GM12875 (cell line): ENCODE results near the gene ADAMTSL3.
A peak's percentile ranks its signal among the peaks of the same experiment; 100 is the strongest.
"Not testable (repeated sequence)": the region's sequence is repeated elsewhere in the genome, so short reads cannot be mapped to it uniquely, and the experiment has no call there.

Experiments used
- H3K4me3 ChIP-seq: one replicate; pipeline ENCODE4 v1.5.1; 2011; ENCODE audit warnings: low read depth, low read length, control low read depth
- TF ChIP-seq, protein P1 (sequence below): IDR thresholded peaks from 2 replicates; pipeline ENCODE4 v1.5.1; 2011; ENCODE audit warnings: low read depth, mild to moderate bottlenecking, control low read depth, inconsistent platforms, low read length, moderate library complexity, borderline replicate concordance; ENCODE audit not compliant: insufficient read depth

The ADAMTSL3 gene

GRCh38 chr15:83959477-83959876 is 305.6 kb downstream of the ADAMTSL3 start:
- no peak overlapping the region for H3K4me3 ChIP-seq
- TF ChIP-seq, protein P1, sequence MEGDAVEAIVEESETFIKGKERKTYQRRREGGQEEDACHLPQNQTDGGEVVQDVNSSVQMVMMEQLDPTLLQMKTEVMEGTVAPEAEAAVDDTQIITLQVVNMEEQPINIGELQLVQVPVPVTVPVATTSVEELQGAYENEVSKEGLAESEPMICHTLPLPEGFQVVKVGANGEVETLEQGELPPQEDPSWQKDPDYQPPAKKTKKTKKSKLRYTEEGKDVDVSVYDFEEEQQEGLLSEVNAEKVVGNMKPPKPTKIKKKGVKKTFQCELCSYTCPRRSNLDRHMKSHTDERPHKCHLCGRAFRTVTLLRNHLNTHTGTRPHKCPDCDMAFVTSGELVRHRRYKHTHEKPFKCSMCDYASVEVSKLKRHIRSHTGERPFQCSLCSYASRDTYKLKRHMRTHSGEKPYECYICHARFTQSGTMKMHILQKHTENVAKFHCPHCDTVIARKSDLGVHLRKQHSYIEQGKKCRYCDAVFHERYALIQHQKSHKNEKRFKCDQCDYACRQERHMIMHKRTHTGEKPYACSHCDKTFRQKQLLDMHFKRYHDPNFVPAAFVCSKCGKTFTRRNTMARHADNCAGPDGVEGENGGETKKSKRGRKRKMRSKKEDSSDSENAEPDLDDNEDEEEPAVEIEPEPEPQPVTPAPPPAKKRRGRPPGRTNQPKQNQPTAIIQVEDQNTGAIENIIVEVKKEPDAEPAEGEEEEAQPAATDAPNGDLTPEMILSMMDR, result no peak

- TF ChIP-seq, protein P1, result no peak
- no peak overlapping the region for H3K4me3 ChIP-seq
These were observed 306.4 kb downstream of the ADAMTSL3 start for GRCh38 chr15:83960192-83960829.

DNA sequence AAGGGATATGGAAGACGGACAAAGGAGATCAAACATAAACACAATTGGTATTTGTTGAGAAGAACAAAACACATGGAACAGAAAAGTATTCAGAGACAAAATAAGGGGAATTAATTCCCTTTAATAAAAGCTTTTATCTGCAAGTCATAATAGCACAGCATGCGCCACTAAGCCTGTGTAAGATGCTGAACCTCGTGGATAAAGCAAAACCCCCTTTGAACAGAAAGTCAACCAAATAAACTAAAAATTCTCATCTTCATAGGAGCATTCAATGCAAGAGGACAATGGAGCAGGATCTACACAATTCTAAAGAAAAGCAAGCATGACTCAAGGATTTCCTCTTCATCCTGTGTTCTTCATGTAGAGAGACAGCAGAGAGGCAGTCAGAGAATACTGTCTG is 307.4 kb downstream of the ADAMTSL3 start:
- TF ChIP-seq, protein P1, result no peak
- no peak overlapping the region for H3K4me3 ChIP-seq

GRCh38 chr15:83964967-83965366 is 311.0 kb downstream of the ADAMTSL3 start:
- not testable (repeated sequence) for H3K4me3 ChIP-seq

DNA sequence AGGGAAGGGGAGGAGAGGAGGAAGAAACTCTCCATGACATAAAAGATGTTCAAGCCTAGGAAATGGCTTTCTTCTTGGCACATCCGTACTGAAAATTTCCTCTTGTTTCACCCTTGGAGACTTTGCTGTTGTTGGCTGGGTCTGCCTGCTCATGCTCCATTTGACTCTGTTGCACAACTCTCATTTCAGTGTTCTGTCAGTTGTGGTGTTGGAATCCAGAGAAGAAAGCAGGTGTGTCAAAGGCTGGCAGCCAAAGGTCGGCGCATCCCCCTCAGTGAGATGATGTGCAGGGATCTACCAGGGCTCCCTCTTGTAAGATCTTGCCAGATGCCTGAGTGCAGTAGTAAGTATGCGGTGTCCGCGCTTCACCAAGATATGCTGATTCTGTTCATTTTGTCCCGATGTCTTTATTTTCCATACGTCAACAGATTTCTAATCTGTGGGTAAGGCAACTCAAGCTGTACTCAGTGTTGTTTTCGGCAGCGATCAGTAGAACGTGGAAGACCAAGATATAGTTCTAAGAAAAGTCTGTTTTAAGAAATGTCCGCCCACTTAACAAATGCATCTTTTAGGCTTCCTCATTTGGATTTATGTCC is 316.5 kb downstream of the ADAMTSL3 start:
- TF ChIP-seq, protein P1, result no peak
- no peak overlapping the region for H3K4me3 ChIP-seq

DNA sequence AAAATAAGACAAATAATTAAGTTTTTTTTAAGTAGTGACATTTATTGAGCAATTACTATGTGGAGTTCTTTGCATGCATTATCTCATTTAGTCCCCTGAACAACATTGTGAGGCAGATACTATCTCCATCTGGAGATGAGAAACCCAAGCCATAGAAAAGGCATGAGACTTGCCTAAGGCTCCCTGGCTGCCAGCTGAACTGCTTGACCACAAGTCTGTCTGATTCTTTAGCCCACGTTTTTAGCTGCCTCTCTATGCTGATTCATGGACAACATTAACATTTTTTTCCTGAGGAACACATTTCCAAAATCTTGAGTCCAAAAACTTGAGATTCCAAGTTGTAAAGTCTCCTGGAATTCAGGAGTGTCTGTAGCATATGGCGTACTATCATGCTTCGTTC is 318.1 kb downstream of the ADAMTSL3 start:
- TF ChIP-seq, protein P1, result no peak
- H3K4me3 ChIP-seq, result no peak overlapping the region

DNA sequence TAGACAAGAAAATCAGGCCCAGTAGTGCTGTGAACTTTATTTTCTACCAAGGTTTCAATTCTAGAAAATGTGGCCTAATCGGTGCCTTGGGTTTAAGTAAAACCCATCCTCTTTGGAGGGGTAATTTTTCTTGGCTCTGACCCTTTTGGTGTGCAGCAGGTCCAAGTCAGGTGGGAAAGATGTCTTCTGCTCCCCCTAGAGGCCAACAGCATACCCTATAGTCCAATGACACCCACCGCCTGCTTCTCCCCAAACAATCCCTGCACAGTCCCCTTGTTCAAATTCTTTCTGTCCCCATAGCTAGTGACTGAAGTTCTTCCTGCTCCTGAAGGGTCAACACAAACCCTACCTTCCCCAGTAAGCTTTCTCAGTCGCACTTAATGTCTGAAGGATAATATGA is 319.9 kb downstream of the ADAMTSL3 start:
- no peak overlapping the region for H3K4me3 ChIP-seq
- TF ChIP-seq, protein P1, result peak; percentile 64
